Breast epithelium (tissue), 3 donors: ENCODE data around the gene GPR161.

ENCODE experiments used
- CTCF ChIP-seq, 3 donors: fragments of 450-650 bp; IDR thresholded peaks; one replicate each; pipeline ENCODE4 v1.5.1; 2016 to 2017; ENCODE audit warnings: antibody characterized with exemption in 3 of 3, mild to moderate bottlenecking in 3 of 3, moderate library complexity in 3 of 3
- POLR2A ChIP-seq: fragments of 450-650 bp; IDR thresholded peaks from one replicate; pipeline ENCODE4 v1.6.1; 2016; ENCODE audit warnings: antibody characterized with exemption, mild to moderate bottlenecking, moderate library complexity

- TF ChIP-seq CTCF (IDR thresholded peaks at IDR 0.05) (no peak), POLR2A (no peak)
Measured at GRCh38 chr1:168170564-168171508, 34.1 kb upstream of the GPR161 start.
